G401 (cell line): ENCODE results near the gene C4BPB. TPM values are rescaled to one million over a fixed set of nuclear protein-coding genes. Genes with fewer than 3 reads are reported as not detected.

Source experiments
- DNase-seq: peaks from one replicate; pipeline ENCODE4 v3.0.0-alpha.2; 2015; ENCODE audit warnings: low spot score
- in situ Hi-C: cut with HindIII; loops from 2 replicates; pipeline ENCODE4 v1.10.0; 2016; ENCODE audit warnings: low sequenced_read_pairs, mixed read lengths
- total RNA-seq: library from RNA; depleted of rRNA; stranded (reverse); fragments of >200 nt; shearing (Covaris generic); gene quantifications from 2 replicates; pipeline ENCODE4 v1.2.3, GENCODE V29; 2014

The C4BPB gene
- total RNA-seq, 1 experiment from 2014 or later, result not detected

GRCh38 chr1:207078578-207079132, 10.0 kb upstream of the C4BPB start:
- no peak for DNase-seq
- in situ Hi-C loops, result no loop called here

- no peak for DNase-seq
- in situ Hi-C loops, result no loop called here
Measured at GRCh38 chr1:207079706-207080241, 8.9 kb upstream of the C4BPB start.

- no peak for DNase-seq
- in situ Hi-C loops, result no loop called here
Measured at GRCh38 chr1:207081088-207081487, 7.6 kb upstream of the C4BPB start.

GRCh38 chr1:207081806-207082205, 6.9 kb upstream of the C4BPB start:
- in situ Hi-C loops, result no loop called here
- DNase-seq, result no peak

GRCh38 chr1:207084232-207084631, 4.4 kb upstream of the C4BPB start:
- DNase-seq, result no peak
- in situ Hi-C loops, result no loop called here

- in situ Hi-C loops, result no loop called here
- DNase-seq, result peak; percentile 53
Measured at GRCh38 chr1:207084701-207085180, 3.9 kb upstream of the C4BPB start.

- no peak for DNase-seq
- in situ Hi-C loops, result no loop called here
Measured at GRCh38 chr1:207085887-207086286, 2.8 kb upstream of the C4BPB start.

- in situ Hi-C loops, result no loop called here
- no peak for DNase-seq
Measured at GRCh38 chr1:207088161-207088560, 499 bp upstream of the C4BPB start.

GRCh38 chr1:207089627-207090355, 1.1 kb downstream of the C4BPB start:
- in situ Hi-C loops, result no loop called here
- DNase-seq, result no peak

GRCh38 chr1:207091200-207091908, 2.7 kb downstream of the C4BPB start:
- in situ Hi-C loops, result no loop called here
- DNase-seq, result no peak

GRCh38 chr1:207093944-207094343, 5.3 kb downstream of the C4BPB start:
- in situ Hi-C loops, result no loop called here
- no peak for DNase-seq

- in situ Hi-C loops, result no loop called here
- no peak for DNase-seq
Measured at GRCh38 chr1:207097871-207098324, 9.2 kb downstream of the C4BPB start.

- DNase-seq, result no peak
- in situ Hi-C loops, result no loop called here
Measured at GRCh38 chr1:207101720-207102119, 13.1 kb downstream of the C4BPB start.

- in situ Hi-C loops, result no loop called here
- no peak for DNase-seq
Measured at GRCh38 chr1:207102146-207102545, 13.5 kb downstream of the C4BPB start.

GRCh38 chr1:207102659-207103058, 14.0 kb downstream of the C4BPB start:
- in situ Hi-C loops, result no loop called here
- no peak for DNase-seq

- no peak for DNase-seq
- in situ Hi-C loops, result no loop called here
Measured at GRCh38 chr1:207103892-207104373, 15.3 kb downstream of the C4BPB start, which contains the start of gene C4BPA. C4BPA (plus strand) TSS chr1:207104233; CDS start chr1:207113026, 8,793 bp downstream.

- in situ Hi-C loops, result no loop called here
- DNase-seq, result no peak
Measured at GRCh38 chr1:207109004-207109403, 20.3 kb downstream of the C4BPB start.

GRCh38 chr1:207112616-207113296, 24.1 kb downstream of the C4BPB start:
- DNase-seq, result no peak
- in situ Hi-C loops, result no loop called here

GRCh38 chr1:207115269-207115668, 26.6 kb downstream of the C4BPB start:
- in situ Hi-C loops, result no loop called here
- DNase-seq, result no peak
